ENCODE results near the gene RNF130.

Gene RNF130

GRCh38 chr5:180071531-180072255 lies at the start of gene RNF130:
RNF130 (minus strand) TSS chr5:180071759; CDS start chr5:180071702, 57 bp downstream.
- DNase-seq: peak; percentile 87

- DNase-seq: no peak
Observed at GRCh38 chr5:180120237-180121101, 48.9 kb upstream of the RNF130 start.

- no peak for DNase-seq
Observed at GRCh38 chr5:180119903-180120236, 48.3 kb upstream of the RNF130 start.

GRCh38 chr5:180119031-180119902 lies 47.7 kb upstream of the RNF130 start:
- no peak for DNase-seq

GRCh38 chr5:180118391-180118791 lies 46.8 kb upstream of the RNF130 start:
- DNase-seq: no peak

- no peak for DNase-seq
Observed at GRCh38 chr5:180117000-180117725, 45.6 kb upstream of the RNF130 start.

- DNase-seq: no peak
Observed at GRCh38 chr5:180116077-180116999, 44.8 kb upstream of the RNF130 start.

- DNase-seq: no peak
Observed at GRCh38 chr5:180115326-180116076, 43.9 kb upstream of the RNF130 start.

- no peak for DNase-seq
Observed at GRCh38 chr5:180114304-180115003, 42.9 kb upstream of the RNF130 start.

GRCh38 chr5:180113660-180114303 lies 42.2 kb upstream of the RNF130 start:
- DNase-seq: no peak

- DNase-seq: no peak
Observed at GRCh38 chr5:180112181-180112861, 40.8 kb upstream of the RNF130 start.

GRCh38 chr5:180111273-180112002 lies 39.9 kb upstream of the RNF130 start:
- DNase-seq: no peak

GRCh38 chr5:180109920-180110319 lies 38.4 kb upstream of the RNF130 start:
- no peak for DNase-seq

GRCh38 chr5:180107005-180107404 lies 35.4 kb upstream of the RNF130 start:
- DNase-seq: no peak

GRCh38 chr5:180105827-180106312 lies 34.3 kb upstream of the RNF130 start:
- no peak for DNase-seq

- no peak for DNase-seq
Observed at GRCh38 chr5:180104168-180104530, 32.6 kb upstream of the RNF130 start.

GRCh38 chr5:180103487-180104167 lies 32.1 kb upstream of the RNF130 start:
- DNase-seq: no peak
